HL-60 (cell line): ENCODE data around the gene TNRC6A.

ENCODE experiments used
- DNase-seq, 2 experiments: peaks; one replicate each; pipeline ENCODE4 v3.0.0-alpha.2; 2010 to 2020; ENCODE audit warnings: low read depth in 1 of 2, low spot score in 1 of 2
- H3K27ac ChIP-seq: fragments of 250-450 bp; sonication (Bioruptor Pico); replicated peaks from 2 replicates; pipeline ENCODE4 v1.5.1; 2020; ENCODE audit warnings: mild to moderate bottlenecking, moderate library complexity
- H3K27me3 ChIP-seq: fragments of 250-450 bp; sonication (Bioruptor Pico); 2 replicates; pipeline ENCODE4 v1.5.1; 2021; ENCODE audit warnings: mild to moderate bottlenecking, moderate library complexity; ENCODE audit not compliant: insufficient read depth, poor library complexity, severe bottlenecking
- H3K4me3 ChIP-seq: replicated peaks from 2 replicates; pipeline ENCODE4 v1.5.1; 2011; ENCODE audit warnings: mild to moderate bottlenecking, control low read depth, low read length; ENCODE audit not compliant: insufficient read depth
- CTCF ChIP-seq: IDR thresholded peaks from one replicate; pipeline ENCODE4 v1.5.1; 2011; ENCODE audit warnings: low read length, control low read depth, inconsistent platforms; ENCODE audit not compliant: insufficient read depth
- GABPA ChIP-seq: IDR thresholded peaks from 2 replicates; pipeline ENCODE4 v1.6.1; 2012; ENCODE audit warnings: low read depth
- POLR2AphosphoS5 ChIP-seq: IDR thresholded peaks from 2 replicates; pipeline ENCODE4 v1.6.1; 2012; ENCODE audit warnings: low read depth
- SPI1 ChIP-seq: IDR thresholded peaks from 2 replicates; pipeline ENCODE4 v1.6.1; 2012; ENCODE audit warnings: low read depth, mild to moderate bottlenecking, borderline replicate concordance
- TF ChIP-seq, protein P1 (sequence below): IDR thresholded peaks from 2 replicates; pipeline ENCODE4 v1.6.1; 2012; ENCODE audit warnings: low read depth; ENCODE audit not compliant: insufficient replicate concordance

Gene TNRC6A

DNA sequence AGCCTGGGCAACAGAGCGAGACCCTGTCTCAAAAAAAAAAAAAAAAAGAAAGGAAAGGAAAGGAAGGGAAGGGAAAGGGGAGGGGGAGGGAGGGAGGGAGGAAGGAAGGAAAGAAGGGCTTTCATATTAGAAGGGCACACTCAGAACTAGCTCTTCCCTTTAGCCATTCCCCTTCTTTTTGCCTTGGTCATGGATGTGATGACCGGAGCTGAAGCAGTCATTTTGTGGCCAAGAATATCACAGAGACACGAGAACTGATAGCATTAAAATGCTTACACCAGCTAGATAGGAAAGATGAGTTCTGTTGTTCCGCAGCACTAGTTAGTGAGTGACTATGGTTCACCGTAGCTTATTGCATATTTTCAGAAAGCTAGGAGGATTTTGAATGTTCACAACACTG lies 32.8 kb upstream of the TNRC6A start:
- TF ChIP-seq CTCF (no peak), GABPA (no peak), POLR2AphosphoS5 (no peak), SPI1 (no peak)
- TF ChIP-seq, protein P1, sequence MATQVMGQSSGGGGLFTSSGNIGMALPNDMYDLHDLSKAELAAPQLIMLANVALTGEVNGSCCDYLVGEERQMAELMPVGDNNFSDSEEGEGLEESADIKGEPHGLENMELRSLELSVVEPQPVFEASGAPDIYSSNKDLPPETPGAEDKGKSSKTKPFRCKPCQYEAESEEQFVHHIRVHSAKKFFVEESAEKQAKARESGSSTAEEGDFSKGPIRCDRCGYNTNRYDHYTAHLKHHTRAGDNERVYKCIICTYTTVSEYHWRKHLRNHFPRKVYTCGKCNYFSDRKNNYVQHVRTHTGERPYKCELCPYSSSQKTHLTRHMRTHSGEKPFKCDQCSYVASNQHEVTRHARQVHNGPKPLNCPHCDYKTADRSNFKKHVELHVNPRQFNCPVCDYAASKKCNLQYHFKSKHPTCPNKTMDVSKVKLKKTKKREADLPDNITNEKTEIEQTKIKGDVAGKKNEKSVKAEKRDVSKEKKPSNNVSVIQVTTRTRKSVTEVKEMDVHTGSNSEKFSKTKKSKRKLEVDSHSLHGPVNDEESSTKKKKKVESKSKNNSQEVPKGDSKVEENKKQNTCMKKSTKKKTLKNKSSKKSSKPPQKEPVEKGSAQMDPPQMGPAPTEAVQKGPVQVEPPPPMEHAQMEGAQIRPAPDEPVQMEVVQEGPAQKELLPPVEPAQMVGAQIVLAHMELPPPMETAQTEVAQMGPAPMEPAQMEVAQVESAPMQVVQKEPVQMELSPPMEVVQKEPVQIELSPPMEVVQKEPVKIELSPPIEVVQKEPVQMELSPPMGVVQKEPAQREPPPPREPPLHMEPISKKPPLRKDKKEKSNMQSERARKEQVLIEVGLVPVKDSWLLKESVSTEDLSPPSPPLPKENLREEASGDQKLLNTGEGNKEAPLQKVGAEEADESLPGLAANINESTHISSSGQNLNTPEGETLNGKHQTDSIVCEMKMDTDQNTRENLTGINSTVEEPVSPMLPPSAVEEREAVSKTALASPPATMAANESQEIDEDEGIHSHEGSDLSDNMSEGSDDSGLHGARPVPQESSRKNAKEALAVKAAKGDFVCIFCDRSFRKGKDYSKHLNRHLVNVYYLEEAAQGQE = no peak
- Histone ChIP-seq H3K27me3 (no peaks in the 10 kb centered on the region), H3K4me3 (no peak overlapping the region), H3K27ac (no peak overlapping the region)
- DNase-seq = no peak

DNA sequence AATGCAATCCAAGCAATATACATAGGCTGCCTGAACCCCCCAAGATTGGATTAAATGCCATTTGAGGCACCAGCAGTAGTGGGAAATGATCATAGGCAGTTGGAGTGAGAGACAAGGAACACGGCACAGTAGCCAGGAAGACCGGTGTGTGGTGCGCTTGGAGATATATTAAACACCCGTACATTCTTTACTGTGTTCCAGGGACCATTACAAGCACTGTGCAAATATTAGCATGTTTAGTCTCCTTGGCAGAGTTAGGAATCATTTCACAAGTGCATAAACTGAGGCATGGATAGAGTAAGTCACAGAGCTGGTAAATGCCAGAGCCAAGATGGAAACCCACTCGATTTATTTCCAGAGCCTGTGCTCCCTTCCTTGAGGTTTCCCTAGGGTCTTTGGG lies 31.1 kb upstream of the TNRC6A start:
- H3K27ac ChIP-seq = no peak overlapping the region
- H3K27me3 ChIP-seq = no peaks in the 10 kb centered on the region
- H3K4me3 ChIP-seq = no peak overlapping the region
- no peak for DNase-seq
- TF ChIP-seq SPI1 (no peak), POLR2AphosphoS5 (no peak), CTCF (no peak), GABPA (no peak)
- TF ChIP-seq, protein P1 = no peak

- Histone ChIP-seq H3K27ac (no peak overlapping the region), H3K4me3 (no peak overlapping the region), H3K27me3 (no peaks in the 10 kb centered on the region)
- TF ChIP-seq, protein P1 = no peak
- TF ChIP-seq POLR2AphosphoS5 = no peak
- TF ChIP-seq GABPA = no peak
- TF ChIP-seq CTCF = no peak
- no peak for TF ChIP-seq SPI1
- DNase-seq = no peak
Measured at GRCh38 chr16:24699151-24699723, 30.2 kb upstream of the TNRC6A start.
